ENCODE measurements around the gene SNW1.

GRCh38 chr14:77805706-77806105 is 44.8 kb upstream of the SNW1 start:
- TF ChIP-seq, protein P1, sequence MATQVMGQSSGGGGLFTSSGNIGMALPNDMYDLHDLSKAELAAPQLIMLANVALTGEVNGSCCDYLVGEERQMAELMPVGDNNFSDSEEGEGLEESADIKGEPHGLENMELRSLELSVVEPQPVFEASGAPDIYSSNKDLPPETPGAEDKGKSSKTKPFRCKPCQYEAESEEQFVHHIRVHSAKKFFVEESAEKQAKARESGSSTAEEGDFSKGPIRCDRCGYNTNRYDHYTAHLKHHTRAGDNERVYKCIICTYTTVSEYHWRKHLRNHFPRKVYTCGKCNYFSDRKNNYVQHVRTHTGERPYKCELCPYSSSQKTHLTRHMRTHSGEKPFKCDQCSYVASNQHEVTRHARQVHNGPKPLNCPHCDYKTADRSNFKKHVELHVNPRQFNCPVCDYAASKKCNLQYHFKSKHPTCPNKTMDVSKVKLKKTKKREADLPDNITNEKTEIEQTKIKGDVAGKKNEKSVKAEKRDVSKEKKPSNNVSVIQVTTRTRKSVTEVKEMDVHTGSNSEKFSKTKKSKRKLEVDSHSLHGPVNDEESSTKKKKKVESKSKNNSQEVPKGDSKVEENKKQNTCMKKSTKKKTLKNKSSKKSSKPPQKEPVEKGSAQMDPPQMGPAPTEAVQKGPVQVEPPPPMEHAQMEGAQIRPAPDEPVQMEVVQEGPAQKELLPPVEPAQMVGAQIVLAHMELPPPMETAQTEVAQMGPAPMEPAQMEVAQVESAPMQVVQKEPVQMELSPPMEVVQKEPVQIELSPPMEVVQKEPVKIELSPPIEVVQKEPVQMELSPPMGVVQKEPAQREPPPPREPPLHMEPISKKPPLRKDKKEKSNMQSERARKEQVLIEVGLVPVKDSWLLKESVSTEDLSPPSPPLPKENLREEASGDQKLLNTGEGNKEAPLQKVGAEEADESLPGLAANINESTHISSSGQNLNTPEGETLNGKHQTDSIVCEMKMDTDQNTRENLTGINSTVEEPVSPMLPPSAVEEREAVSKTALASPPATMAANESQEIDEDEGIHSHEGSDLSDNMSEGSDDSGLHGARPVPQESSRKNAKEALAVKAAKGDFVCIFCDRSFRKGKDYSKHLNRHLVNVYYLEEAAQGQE (IDR thresholded peaks at IDR 0.05; ENCODE audit: low read depth), result no peak
- no peak for TF ChIP-seq YY1 (IDR thresholded peaks at IDR 0.05; ENCODE audit: low read depth)
- no peak for TF ChIP-seq CEBPB (IDR thresholded peaks at IDR 0.05)
- no peak for TF ChIP-seq MAX (IDR thresholded peaks at IDR 0.05)
- no peak for TF ChIP-seq FOXM1 (IDR thresholded peaks at IDR 0.05; ENCODE audit: borderline replicate concordance, low read depth)
- no peak for TF ChIP-seq EP300 (IDR thresholded peaks at IDR 0.05; ENCODE audit: borderline replicate concordance)
- no peak for TF ChIP-seq TAF1 (IDR thresholded peaks at IDR 0.05; ENCODE audit: low read depth)
